Measurements from ENCODE around the gene SAMM50. TPM values are rescaled to one million over a fixed set of nuclear protein-coding genes. Genes with fewer than 3 reads are reported as not detected.

The SAMM50 gene
- total RNA-seq, 4 donors from 2014 or later, result 21.6 to 28.6 (median 27.2) TPM

DNA sequence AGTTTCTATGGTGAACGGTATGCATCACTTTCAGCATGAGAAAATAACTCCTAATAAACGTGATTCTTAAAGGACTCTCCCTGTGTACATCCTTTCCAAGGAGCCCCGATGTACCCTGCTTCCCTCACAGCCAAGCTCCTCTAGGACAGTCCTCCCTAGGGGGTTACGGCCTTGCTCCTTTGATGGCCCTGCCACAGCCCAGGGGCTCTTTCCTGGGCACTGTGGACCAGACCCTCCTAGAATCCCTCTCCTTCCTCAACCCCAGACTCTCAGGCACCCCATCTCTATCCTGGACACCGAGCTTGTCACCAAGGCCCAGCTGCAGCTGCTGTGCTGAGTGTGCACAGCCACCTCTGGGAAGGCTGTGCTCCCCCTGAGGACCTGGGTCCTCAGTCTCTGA lies 3.9 kb upstream of the SAMM50 start:
- Histone ChIP-seq H3K27ac (replicated peaks in 1 of 4) (no peak overlapping the region), H3K9me3 (no peaks in the 10 kb centered on the region), H3K27me3 (peaks cover 0 to 17% (median 0%) of the 10 kb centered on the region in 4 donors), H3K36me3 (no peaks in the 10 kb centered on the region), H3K4me1 (peaks cover 12 to 19% (median 17%) of the 10 kb centered on the region in 4 donors), H3K4me3 (no peak overlapping the region)
- DNase-seq (ENCODE audit: extremely low spot score), result no peak
- intact Hi-C loops (cut with DNase I), result loop anchor here (10.0 kb wide), 1 partner anchor 137 kb away; the partner anchor contains the start of gene EFCAB6
- TF ChIP-seq, protein P1, sequence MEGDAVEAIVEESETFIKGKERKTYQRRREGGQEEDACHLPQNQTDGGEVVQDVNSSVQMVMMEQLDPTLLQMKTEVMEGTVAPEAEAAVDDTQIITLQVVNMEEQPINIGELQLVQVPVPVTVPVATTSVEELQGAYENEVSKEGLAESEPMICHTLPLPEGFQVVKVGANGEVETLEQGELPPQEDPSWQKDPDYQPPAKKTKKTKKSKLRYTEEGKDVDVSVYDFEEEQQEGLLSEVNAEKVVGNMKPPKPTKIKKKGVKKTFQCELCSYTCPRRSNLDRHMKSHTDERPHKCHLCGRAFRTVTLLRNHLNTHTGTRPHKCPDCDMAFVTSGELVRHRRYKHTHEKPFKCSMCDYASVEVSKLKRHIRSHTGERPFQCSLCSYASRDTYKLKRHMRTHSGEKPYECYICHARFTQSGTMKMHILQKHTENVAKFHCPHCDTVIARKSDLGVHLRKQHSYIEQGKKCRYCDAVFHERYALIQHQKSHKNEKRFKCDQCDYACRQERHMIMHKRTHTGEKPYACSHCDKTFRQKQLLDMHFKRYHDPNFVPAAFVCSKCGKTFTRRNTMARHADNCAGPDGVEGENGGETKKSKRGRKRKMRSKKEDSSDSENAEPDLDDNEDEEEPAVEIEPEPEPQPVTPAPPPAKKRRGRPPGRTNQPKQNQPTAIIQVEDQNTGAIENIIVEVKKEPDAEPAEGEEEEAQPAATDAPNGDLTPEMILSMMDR (IDR thresholded peaks at IDR 0.05), result no peak
- TF ChIP-seq EP300 (IDR thresholded peaks at IDR 0.05), result no peak
- TF ChIP-seq POLR2AphosphoS5 (IDR thresholded peaks at IDR 0.05), result no peak
- TF ChIP-seq POLR2A (IDR thresholded peaks at IDR 0.05; ENCODE audit: low read depth), result no peak
- WGBS, result 77% methylated on average over 5 of the region's 5 CpGs

DNA sequence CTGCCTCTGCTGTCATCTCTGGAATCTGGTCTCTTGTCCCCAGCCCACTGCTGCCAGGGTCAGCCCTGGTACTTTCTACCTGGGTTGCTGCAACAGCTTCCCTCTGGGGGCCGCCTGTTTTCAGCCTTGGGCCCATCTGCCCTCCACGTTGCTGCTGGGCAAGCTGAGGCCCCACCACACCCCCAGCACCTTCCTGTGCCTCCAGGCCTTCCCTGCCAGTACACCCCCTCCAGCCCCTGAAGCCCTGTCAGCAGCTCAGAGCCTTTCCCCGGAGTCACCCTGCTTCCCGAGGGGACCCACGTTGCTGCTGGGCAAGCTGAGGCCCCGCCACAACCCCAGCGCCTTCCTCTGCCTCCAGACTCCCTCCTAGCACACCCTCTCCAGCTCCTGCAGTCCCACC lies 3.3 kb upstream of the SAMM50 start:
- intact Hi-C loops (cut with DNase I), result loop anchor here (10.0 kb wide), 1 partner anchor 137 kb away; the partner anchor contains the start of gene EFCAB6

DNA sequence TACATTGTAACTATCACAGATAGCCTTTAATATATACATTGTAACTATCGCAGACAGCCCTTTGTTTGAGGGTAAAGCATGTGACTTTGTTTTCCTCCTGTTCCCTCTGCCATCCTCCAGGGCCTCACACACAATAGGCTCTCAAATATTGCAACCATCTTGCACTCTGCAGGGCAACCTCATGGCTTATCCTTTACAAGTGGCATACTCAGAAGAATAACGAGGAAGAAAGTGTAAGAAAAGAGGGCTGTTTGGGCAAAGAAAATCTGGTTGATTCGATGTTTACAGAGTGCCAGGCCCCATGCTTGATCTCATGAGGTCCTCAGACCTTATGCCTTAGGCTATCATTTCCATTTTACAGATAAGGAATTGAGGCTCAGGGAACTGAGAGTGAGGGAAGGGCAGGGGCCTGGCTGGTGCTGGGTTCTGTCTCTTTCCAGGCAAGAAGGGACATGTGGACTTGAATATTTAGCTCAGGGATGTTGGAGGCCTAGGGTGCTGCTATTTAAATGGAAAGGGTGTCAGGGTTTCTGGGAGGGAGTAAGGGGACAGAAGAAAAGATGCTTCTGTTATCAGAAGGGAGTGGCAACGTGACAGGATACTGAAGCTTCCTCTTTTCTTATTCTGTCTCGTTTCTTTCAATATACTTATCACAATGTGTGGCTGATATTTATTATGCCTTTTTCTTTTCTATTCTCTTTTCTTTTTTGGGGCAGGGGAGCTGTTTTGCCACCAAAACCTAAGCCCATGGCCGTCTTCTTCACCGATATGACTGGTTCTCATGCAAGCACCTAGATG lies 1.1 kb upstream of the SAMM50 start:
- 41% methylated on average over 7 of the region's 7 CpGs for WGBS
- DNase-seq (ENCODE audit: extremely low spot score), result no peak
- Histone ChIP-seq H3K4me3 (peak overlapping the region; percentile 60 to 99 (median 84)), H3K27me3 (peaks cover 0 to 14% (median 0%) of the 10 kb centered on the region in 4 donors), H3K36me3 (no peaks in the 10 kb centered on the region), H3K4me1 (peaks cover 27 to 38% (median 36%) of the 10 kb centered on the region in 4 donors), H3K9me3 (no peaks in the 10 kb centered on the region), H3K27ac (replicated peaks in 1 of 4) (peak overlapping the region in 1 of 4 donors; percentile 88)
- intact Hi-C loops (cut with DNase I), result loop anchor here (10.0 kb wide), 1 partner anchor 139 kb away; the partner anchor contains the start of gene EFCAB6
- TF ChIP-seq POLR2A (IDR thresholded peaks at IDR 0.05; ENCODE audit: low read depth) (no peak), EP300 (IDR thresholded peaks at IDR 0.05) (no peak), POLR2AphosphoS5 (IDR thresholded peaks at IDR 0.05) (no peak)
- TF ChIP-seq, protein P1 (IDR thresholded peaks at IDR 0.05), result no peak

More for the DNA sequence above, 3.3 kb upstream of the SAMM50 start:
- H3K9me3 ChIP-seq, result no peaks in the 10 kb centered on the region
- H3K36me3 ChIP-seq, result no peaks in the 10 kb centered on the region
- TF ChIP-seq, protein P1 (IDR thresholded peaks at IDR 0.05), result no peak
- TF ChIP-seq POLR2A (IDR thresholded peaks at IDR 0.05; ENCODE audit: low read depth), result no peak
- WGBS, result 50% methylated on average over 7 of the region's 7 CpGs
- no peak for DNase-seq (ENCODE audit: extremely low spot score)
- peaks cover 17 to 24% (median 23%) of the 10 kb centered on the region in 4 donors for H3K4me1 ChIP-seq
- H3K27me3 ChIP-seq, result peaks cover 0 to 14% (median 0%) of the 10 kb centered on the region in 4 donors
- H3K4me3 ChIP-seq, result no peak overlapping the region
- no peak overlapping the region for H3K27ac ChIP-seq (replicated peaks in 1 of 4)

DNA sequence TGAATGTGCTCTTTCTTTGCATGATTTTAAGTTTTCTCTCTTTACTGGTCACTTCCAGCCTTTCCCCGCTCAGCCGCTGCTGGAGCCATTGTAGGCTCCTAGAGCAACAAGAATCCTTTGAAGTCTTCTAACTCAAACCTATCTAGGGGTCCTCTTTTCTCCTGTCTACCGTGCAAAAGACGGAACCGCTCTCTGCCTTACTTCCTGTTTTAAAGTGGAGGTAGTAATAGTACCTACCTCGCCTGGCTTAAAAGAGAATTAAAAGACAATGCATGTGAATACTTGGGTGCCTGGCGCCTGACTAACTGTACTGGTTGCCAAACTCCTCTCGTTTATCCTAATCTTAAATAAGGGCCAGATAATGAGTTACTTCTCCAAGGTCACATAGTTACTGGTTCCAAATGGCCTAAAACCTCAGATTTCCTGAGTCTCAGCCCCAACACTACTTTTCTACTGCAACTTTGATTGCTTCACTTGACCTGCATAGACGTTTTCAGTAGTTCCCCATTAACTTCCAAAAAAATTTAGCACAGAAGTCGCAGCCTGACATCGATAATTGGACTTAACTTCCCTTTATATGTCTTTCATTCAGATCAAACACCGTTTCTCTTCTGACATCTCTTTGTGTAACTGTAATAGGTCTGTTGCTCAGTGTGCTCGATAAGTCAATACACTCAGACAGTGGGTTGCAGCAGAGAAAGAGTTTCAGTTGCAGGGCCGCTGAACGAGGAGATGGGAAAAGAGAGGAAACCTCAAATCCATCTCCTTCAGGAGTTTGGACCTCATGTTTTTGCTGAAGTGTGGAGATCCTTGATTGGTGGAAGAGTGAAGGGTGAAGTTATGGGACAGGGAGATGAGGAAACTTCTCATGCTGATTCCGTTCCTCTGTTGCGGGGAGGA lies 891 bp downstream of the SAMM50 start:
- DNase-seq (ENCODE audit: extremely low spot score), result no peak
- H3K9me3 ChIP-seq, result no peaks in the 10 kb centered on the region
- H3K27me3 ChIP-seq, result peaks cover 0 to 14% (median 0%) of the 10 kb centered on the region in 4 donors
- 39% methylated on average over 17 of the region's 17 CpGs for WGBS
- peaks cover 0 to 5% (median 0%) of the 10 kb centered on the region in 4 donors for H3K36me3 ChIP-seq
- peak overlapping the region; percentile 79 to 89 (median 85) for H3K27ac ChIP-seq (replicated peaks in 1 of 4)
- peak overlapping the region; percentile 60 to 99 (median 84) for H3K4me3 ChIP-seq
- TF ChIP-seq POLR2A (IDR thresholded peaks at IDR 0.05; ENCODE audit: low read depth) (no peak), POLR2AphosphoS5 (IDR thresholded peaks at IDR 0.05) (no peak), EP300 (IDR thresholded peaks at IDR 0.05) (no peak)
- TF ChIP-seq, protein P1 (IDR thresholded peaks at IDR 0.05), result no peak
- H3K4me1 ChIP-seq, result peaks cover 27 to 38% (median 36%) of the 10 kb centered on the region in 4 donors
- intact Hi-C loops (cut with DNase I), result loop anchor here (10.0 kb wide), 1 partner anchor 141 kb away; the partner anchor contains the start of gene EFCAB6

Data from esophagus muscularis mucosa (tissue), 4 donors.